H1 (cell line): Measurements from ENCODE around the gene SP8. TPM values are rescaled to one million over a fixed set of nuclear protein-coding genes. Genes with fewer than 3 reads are reported as not detected.

Experiments used
- ASH2L ChIP-seq: fragments of 200-600, 300-600 bp; sonication (generic); IDR thresholded peaks from one replicate; pipeline ENCODE4 v1.7.1; 2017; ENCODE audit warnings: low read length
- ATF2 ChIP-seq: IDR thresholded peaks from 2 replicates; pipeline ENCODE4 v1.6.1; 2012; ENCODE audit warnings: low read length, inconsistent platforms
- BACH1 ChIP-seq: IDR thresholded peaks from 2 replicates; pipeline ENCODE4 v1.6.1; 2012; ENCODE audit warnings: low read length, improper control_type of control experiment
- CHD2 ChIP-seq: IDR thresholded peaks from 2 replicates; pipeline ENCODE4 v1.6.1; 2012; ENCODE audit warnings: low read length, improper control_type of control experiment
- CREB1 ChIP-seq: IDR thresholded peaks from 2 replicates; pipeline ENCODE4 v1.6.1; 2012; ENCODE audit warnings: inconsistent platforms
- E2F6 ChIP-seq: IDR thresholded peaks from 2 replicates; pipeline ENCODE4 v1.6.1; 2012; ENCODE audit warnings: inconsistent platforms
- EZH2 ChIP-seq: fragments of 200-600 bp; sonication (generic); IDR thresholded peaks from 2 replicates; pipeline ENCODE4 v1.7.1; 2012; ENCODE audit warnings: low read depth, mild to moderate bottlenecking, moderate library complexity, low read length, inconsistent platforms; ENCODE audit not compliant: severe bottlenecking
- KDM5A ChIP-seq: fragments of 200-600 bp; IDR thresholded peaks from 2 replicates; pipeline ENCODE4 v1.7.1; 2012; ENCODE audit warnings: mild to moderate bottlenecking, low read length, inconsistent platforms, mixed read lengths
- POLR2A ChIP-seq, 2 experiments: IDR thresholded peaks; 1 replicate in 1 of 2; 2 replicates in 1 of 2; pipeline ENCODE4 v1.6.1; 2011; ENCODE audit warnings: low read depth in 2 of 2, low read length in 2 of 2, mild to moderate bottlenecking in 2 of 2; ENCODE audit errors: control extremely low read depth in 1 of 2
- RXRA ChIP-seq: IDR thresholded peaks from 2 replicates; pipeline ENCODE4 v1.6.1; 2011; ENCODE audit warnings: low read depth, mild to moderate bottlenecking, low read length, moderate library complexity; ENCODE audit not compliant: insufficient read depth
- SIN3A ChIP-seq, 2 experiments: IDR thresholded peaks in 1 of 2; conservative IDR thresholded peaks in 1 of 2; 2 replicates each; pipeline ENCODE4 v1.6.1; 2011 to 2012; ENCODE audit warnings: low read length in 2 of 2, improper control_type of control experiment in 1 of 2, low read depth in 1 of 2, mild to moderate bottlenecking in 1 of 2
- SIRT6 ChIP-seq: IDR thresholded peaks from one replicate; pipeline ENCODE4 v1.7.1; 2012; ENCODE audit warnings: low read length, inconsistent platforms
- TBP ChIP-seq: IDR thresholded peaks from 2 replicates; pipeline ENCODE4 v1.6.1; 2011; ENCODE audit warnings: low read depth, low read length, improper control_type of control experiment
- polyA plus RNA-seq, 7 experiments: library from polyadenylated mRNA; depleted of rRNA in 3 of 7; stranded (reverse) in 5 of 7; unstranded in 2 of 7; fragments of >200 nt in 5 of 7; fragments of 200-250 nt in 2 of 7; gene quantifications; 1 replicate in 5 of 7; 2 replicates in 1 of 7; 4 replicates in 1 of 7; pipeline versions ENCODE4 v1.2.1 to v1.2.3, GENCODE V29; 2011 to 2013; ENCODE audit warnings: missing spikeins in 2 of 7, mixed read lengths in 2 of 7
- total RNA-seq: library from RNA; stranded (reverse); fragmentation: NEBNext Ultra II Directional; extraction: Animal tissue kit (Norgen Biotek cat#: 25700); gene quantifications from 2 replicates; pipeline ENCODE4 v1.2.1, GENCODE V29; 2021

The SP8 gene
- total and polyA plus RNA-seq, 2 of the 8 experiments (the other 6 are each of a cell fraction or from before 2014, with no cell fraction given) = 11.3 to 12.0 TPM

- TF ChIP-seq EZH2 = no peak
- no peak for TF ChIP-seq KDM5A
- TF ChIP-seq E2F6 = peak; percentile 23; the same call in 1 of the 2 replicates
- TF ChIP-seq TBP = no peak; the same call in 1 of the 2 replicates
- peak in 1 of 2 experiments; percentile 21; a peak in 1 of 3 replicates for TF ChIP-seq POLR2A (IDR thresholded peaks at IDR 0.05; ENCODE audit: control extremely low read depth in 1 of 2, low read depth in 2 of 2, low read length in 2 of 2)
- no peak for TF ChIP-seq CREB1
- TF ChIP-seq SIN3A (conservative IDR thresholded peaks at IDR 0.05 in 1 of 2, IDR thresholded peaks at IDR 0.05 in 1 of 2; ENCODE audit: low read depth in 1 of 2, low read length in 2 of 2) = no peak; a peak in 1 of 4 replicates
- TF ChIP-seq CHD2 = no peak
- peak; percentile 46 for TF ChIP-seq ASH2L
- TF ChIP-seq ATF2 = no peak
- TF ChIP-seq BACH1 = no peak
- no peak for TF ChIP-seq SIRT6
- TF ChIP-seq RXRA = no peak
Observed at GRCh38 chr7:20783700-20784387, 2.8 kb downstream of the SP8 start (continued).
